KOPT-K1 (cell line): Measurements from ENCODE around the gene MAP7D1.
"Not testable (repeated sequence)": the region's sequence is repeated elsewhere in the genome, so short reads cannot be mapped to it uniquely, and the experiment has no call there.

Experiments used
- H3K27ac ChIP-seq: fragments of 200-600 bp; sonication (generic); 2 replicates; pipeline ENCODE4 v1.5.1; 2016; ENCODE audit warnings: antibody characterized with exemption, mild to moderate bottlenecking, low read depth, low read length; ENCODE audit not compliant: poor library complexity, severe bottlenecking
- H3K36me3 ChIP-seq: fragments of 200-600 bp; sonication (generic); 2 replicates; pipeline ENCODE4 v1.5.1; 2017; ENCODE audit warnings: antibody characterized with exemption, mild to moderate bottlenecking, low read length, moderate library complexity; ENCODE audit not compliant: insufficient read depth
- H3K9me3 ChIP-seq: fragments of 200-600 bp; sonication (generic); 2 replicates; pipeline ENCODE4 v1.5.1; 2017; ENCODE audit warnings: antibody characterized with exemption, low read length, mild to moderate bottlenecking; ENCODE audit not compliant: insufficient read depth, poor library complexity, severe bottlenecking

Gene MAP7D1

DNA sequence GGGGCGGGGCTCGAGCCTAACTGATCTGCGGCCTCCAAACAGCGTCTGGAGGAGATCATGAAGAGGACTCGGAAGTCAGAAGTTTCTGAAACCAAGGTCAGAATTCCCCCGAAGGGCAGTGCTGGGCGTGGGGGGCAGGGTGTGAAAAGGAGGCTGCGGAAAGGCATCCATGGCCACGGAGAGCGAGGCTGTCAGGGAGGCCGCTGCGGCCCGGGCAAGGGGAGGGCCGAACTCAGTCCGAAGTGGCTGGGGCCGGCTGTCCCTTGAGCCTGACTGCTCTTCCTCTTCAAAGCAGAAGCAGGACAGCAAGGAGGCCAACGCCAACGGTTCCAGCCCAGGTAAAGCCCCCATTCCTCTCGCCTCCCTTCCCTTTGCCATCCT, 23.2 kb downstream of the MAP7D1 start:
- peaks cover 83% of the 10 kb centered on the region for H3K36me3 ChIP-seq
- H3K27ac ChIP-seq: no peak overlapping the region
- H3K9me3 ChIP-seq: no peaks in the 10 kb centered on the region

DNA sequence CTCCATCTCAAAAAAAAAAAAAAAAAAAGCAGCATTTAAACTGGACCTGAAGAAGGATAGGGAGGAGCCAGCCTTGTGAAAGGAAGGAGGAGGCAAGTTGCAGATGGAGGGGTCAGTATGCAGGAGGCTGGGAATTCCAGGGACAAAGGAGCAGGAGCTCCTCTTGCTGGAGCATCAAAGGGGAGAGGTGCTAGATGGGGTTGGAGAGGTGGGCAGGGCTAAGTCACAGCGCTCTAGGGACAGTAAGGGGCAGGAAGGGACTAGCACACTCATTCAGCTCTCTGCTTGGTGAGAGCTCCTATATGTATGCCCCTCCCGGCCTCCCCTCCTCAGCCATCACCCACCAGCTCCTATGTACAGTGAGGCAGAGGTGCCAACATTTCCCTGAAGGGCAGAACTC, 26.8 kb downstream of the MAP7D1 start:
- no peak overlapping the region for H3K27ac ChIP-seq
- H3K36me3 ChIP-seq: peaks cover 50% of the 10 kb centered on the region
- H3K9me3 ChIP-seq: no peaks in the 10 kb centered on the region

DNA sequence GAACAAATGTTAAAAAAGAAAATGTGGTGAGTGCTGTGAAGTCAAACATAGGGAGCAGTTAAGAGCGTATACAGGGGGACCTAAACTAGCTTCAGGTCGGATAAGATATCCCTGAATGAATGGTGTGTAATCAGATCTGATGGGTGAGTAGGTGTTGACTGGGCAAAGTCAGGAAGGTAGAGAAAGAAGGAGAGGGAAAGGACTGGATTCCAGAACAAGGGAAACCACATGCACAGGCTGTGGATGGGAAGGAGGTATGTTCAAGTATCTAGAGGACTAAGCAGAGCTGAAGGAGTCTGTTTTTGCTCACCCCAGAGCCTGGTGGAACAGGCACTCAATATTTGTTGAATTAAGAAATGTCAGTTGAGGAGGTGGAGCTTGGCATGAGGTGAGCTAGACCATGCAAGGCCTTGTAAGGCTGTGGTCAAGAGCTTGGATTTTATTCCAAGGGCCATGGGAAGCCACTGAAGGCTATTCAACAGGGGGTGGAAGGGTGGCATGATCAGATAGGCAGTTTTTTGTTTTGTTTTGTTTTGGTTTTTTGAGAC, 27.4 kb downstream of the MAP7D1 start:
- Histone ChIP-seq H3K36me3 (peaks cover 43% of the 10 kb centered on the region), H3K9me3 (no peaks in the 10 kb centered on the region), H3K27ac (no peak overlapping the region)

DNA sequence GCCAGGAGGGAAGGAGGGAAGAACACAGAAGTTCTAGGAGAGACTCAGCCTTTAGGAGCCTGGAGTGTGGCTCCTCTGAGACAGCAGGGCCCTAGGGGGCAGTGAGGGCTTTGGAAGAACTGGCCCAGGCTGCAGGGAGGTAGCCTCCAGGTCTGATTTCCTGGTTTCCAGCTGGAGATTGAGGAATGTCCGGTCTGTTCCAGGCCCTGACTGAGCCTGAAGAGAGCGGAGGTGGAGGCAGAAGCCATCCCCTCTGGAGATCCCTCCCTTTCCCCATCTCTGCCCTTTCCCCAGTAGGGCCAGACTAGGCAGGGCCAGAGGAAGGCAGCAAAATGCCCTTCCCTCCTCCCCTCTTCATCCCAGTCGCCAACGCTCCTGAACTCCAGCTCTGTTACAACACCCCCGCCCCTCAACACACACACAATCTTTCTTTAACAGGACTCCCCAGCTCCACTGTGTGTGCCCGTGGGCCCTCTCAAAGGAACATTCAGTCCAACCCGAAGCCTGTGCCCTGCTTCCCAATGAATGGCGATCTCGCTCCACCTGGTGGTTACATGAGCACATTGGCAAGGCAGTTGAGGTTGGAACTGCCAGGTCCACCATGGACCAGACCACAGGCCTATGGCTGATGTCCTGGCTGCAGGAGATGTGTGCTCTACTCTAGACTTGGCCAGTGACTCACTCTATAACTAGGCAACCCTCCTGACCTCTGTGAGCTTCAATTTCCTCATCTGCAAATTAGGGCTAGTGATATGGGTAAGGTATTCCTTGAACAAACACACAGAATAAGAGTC, 32.0 kb downstream of the MAP7D1 start:
- no peak overlapping the region for H3K27ac ChIP-seq
- peaks cover under 1% of the 10 kb centered on the region; the same call in 1 of the 2 replicates for H3K36me3 ChIP-seq
- H3K9me3 ChIP-seq: no peaks in the 10 kb centered on the region

DNA sequence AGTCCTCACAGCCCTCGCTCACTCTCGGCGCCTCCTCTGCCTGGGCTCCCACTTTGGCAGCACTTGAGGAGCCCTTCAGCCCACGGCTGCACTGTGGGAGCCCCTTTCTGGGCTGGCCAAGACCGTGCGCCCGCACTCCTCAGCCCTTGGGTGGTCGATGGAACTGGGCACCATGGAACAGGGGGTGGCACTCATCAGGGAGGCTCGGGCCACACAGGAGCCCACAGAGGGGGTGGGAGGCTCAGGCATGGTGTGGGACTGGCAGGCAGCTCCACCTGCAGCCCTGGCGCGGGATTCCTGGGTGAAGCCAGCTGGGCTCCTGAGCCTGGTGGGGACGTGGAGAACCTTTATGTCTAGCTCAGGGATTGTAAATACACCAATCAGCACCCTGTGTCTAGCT, 40.8 kb downstream of the MAP7D1 start:
- not testable (repeated sequence) for H3K9me3 ChIP-seq, H3K36me3 ChIP-seq, H3K27ac ChIP-seq

DNA sequence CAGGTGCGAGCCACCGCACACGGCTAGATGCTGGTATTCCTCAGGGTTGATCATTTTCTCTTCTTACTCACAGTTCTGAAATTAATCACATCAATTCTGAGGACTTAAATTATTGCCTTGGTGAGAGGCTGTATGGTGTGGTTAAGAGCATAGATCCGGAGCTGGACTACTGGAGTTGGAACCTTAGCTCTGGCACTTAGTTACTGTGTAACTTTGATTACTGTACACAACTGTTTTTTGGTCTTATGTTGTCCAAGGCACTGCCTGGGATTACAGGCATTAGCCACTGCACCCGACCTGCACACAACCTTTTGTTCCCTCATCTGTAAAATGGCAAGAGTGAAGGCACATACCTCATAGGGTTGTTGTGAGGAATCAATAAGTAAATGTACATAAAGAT, 42.7 kb downstream of the MAP7D1 start:
- no peak overlapping the region for H3K27ac ChIP-seq
- no peaks in the 10 kb centered on the region for H3K9me3 ChIP-seq
- no peaks in the 10 kb centered on the region for H3K36me3 ChIP-seq

DNA sequence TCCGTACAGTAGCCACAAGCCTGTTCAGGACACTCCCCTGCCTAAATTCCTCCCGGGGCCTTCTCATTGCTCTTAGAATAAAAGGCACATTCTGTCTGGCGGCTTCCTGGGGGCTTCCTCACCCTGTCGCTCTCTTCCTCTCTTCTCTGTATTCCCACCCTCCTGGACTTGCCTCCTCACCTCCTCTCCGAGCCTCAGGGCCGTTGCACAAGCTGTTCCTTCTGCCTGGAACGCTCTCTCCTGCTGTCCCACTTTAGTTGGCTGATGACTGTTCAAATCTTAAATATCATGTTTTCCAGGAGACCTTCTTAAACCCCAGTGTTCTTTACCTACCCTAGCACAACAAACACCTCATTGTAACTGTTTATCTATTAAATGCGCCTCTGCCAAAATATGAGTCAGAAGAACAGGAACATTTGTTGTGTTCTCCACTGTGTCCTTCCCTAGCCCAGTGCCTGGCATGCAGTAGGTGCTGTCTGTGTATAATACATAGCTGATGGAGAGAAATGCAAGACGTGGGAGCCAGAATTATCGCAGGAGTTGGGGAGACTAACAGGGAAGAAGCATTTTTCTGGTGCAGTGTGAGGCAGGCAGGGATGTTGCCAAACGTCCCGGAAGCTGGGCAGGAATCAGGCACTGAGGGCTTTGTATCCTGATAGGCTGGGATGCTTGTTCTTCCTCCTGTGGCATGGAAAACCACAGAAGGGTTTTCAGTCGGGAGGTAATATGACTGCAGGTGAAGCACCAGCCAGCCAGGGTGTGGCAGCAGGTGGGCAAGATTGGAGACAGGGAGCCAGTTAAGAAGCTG, 44.2 kb downstream of the MAP7D1 start:
- H3K36me3 ChIP-seq: no peaks in the 10 kb centered on the region
- no peak overlapping the region for H3K27ac ChIP-seq
- no peaks in the 10 kb centered on the region for H3K9me3 ChIP-seq

DNA sequence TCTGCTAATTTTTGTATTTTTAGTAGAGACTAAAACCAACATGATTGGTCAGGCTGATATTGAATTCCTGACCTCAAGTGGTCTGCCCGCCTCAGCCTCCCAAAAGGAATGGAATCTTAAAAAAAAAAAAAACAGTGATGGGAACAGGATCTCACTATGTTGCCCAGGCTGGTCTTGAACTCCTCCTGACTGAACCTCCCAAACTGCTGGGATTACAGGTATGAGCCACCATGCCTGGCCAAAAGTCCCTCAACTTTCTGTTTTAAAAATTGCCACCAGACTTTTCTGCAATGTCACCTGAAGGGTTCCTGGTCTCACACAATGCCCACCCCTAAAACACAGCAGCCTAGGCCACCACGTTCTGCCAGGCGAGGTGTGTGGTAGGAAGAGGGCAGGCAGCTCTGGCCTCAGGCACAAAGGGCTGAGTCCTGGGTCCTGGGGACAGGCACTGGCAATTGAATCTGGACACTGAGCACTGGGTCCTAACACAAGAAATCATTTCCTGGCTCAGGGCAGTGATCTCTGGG, 47.1 kb downstream of the MAP7D1 start:
- H3K36me3 ChIP-seq: no peaks in the 10 kb centered on the region
- no peak overlapping the region for H3K27ac ChIP-seq
- H3K9me3 ChIP-seq: no peaks in the 10 kb centered on the region

DNA sequence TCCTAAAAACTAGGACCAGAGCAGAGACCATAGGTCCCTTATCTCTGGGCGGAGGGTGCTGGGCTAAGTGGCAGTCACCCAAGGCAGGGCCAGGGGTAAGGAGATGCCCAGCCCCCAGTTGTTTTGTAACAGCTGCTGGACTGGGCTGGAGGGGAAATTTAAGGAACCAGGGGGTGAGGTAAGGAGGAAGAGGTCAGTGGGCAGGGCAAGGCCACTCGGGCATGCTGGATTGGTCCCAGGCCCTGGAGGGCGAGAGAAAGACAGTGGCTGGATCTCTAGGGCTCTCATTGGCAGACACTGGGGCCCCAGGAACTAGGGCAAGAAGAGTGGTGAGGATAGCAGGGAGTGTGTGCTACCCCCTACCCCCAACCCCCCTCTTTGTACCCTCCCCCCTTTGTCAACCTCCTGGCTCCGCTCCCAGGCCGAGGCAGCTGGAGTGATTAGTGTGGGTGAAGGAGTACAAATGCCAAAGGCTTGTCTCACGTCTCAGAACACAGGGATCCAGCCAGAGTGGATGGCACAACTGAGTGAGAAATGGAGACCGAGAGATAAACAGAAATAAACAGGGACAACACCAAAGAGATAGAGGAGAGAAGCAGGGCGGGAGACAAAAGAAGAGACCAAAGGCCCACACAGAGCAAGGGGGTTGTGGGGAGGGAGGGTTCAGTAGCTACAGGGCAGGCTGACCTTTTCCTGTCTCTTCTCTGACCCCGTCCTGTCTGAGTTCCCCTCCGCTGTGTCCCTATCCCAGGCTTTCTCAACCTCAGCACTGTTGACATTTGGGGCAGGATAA, 47.8 kb downstream of the MAP7D1 start:
- H3K36me3 ChIP-seq: no peaks in the 10 kb centered on the region
- no peaks in the 10 kb centered on the region for H3K9me3 ChIP-seq
- H3K27ac ChIP-seq: no peak overlapping the region

DNA sequence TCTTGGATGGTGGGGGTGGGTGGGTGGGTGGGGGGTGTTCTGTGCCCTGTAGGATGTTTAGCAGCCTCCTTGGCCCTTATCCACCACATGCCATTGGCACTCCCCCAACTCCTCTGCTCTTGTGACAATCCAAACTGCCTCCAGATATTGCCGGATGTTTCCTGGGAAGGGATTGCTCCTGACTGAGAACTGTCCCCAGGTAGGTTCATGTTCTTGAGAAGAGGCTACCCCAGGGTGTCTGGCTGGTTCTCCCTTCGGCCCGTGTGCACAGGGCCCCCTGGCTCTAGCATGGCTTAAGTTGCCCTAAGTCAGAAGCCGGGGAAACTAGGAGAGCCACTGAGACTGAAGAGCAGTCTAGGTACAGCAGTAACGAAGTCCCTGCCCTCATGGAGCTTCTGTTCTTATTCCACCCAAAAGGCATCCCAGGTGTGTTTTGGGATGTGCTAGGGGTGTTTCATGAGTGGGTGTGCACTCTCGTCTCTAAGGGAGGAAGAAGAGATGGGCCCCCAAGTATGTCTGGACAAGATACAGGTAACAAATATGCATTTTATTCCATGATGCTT, 48.5 kb downstream of the MAP7D1 start:
- no peaks in the 10 kb centered on the region for H3K36me3 ChIP-seq
- no peaks in the 10 kb centered on the region for H3K9me3 ChIP-seq
- no peak overlapping the region for H3K27ac ChIP-seq

DNA sequence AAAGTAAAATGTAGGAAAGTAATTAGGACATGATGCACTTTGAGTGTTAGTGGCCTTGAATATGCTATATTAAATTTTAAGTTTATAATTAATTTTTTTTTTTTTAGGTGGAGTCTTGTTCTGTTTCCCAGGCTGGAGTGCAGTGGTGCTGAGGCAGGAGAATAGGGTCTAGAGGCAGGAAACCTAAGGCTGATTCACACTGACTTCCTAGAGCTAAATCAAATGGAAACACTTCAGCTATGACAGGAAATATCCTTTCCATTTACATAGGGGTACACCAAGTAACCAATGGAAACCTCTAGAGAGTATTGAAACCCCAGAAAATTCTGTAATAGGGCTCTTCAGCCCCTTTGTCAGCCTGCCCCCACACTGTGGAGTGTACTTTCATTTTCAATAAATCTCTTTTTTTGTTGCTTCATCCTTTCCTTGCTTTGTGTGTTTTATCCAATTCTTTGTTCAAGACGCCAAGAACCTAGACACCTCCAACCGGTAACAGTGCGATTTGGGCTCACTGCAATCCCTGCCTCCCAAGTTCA, 50.4 kb downstream of the MAP7D1 start:
- Histone ChIP-seq H3K27ac (no peak overlapping the region), H3K36me3 (no peaks in the 10 kb centered on the region), H3K9me3 (no peaks in the 10 kb centered on the region)

DNA sequence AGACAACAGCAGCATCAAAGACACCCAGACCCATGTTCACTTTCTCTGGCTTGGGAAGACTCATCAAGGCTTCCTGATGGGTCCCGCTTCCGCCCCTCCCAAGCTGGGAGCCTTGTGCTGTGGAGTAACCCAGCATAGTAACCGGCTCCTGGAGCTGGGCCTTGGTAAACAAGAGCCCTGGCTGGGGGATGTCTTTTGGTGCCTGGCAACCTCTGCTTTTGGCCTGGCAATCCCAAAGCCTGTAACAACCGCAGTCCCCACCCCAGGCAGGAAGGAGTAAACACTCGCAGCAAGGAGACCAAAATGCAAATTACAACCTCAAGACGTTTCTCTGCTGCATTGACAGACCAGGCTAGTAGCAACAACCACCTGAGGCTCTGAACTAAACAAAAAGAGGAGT, 51.4 kb downstream of the MAP7D1 start:
- Histone ChIP-seq H3K9me3 (no peaks in the 10 kb centered on the region), H3K36me3 (no peaks in the 10 kb centered on the region), H3K27ac (peak overlapping the region; percentile 12)

DNA sequence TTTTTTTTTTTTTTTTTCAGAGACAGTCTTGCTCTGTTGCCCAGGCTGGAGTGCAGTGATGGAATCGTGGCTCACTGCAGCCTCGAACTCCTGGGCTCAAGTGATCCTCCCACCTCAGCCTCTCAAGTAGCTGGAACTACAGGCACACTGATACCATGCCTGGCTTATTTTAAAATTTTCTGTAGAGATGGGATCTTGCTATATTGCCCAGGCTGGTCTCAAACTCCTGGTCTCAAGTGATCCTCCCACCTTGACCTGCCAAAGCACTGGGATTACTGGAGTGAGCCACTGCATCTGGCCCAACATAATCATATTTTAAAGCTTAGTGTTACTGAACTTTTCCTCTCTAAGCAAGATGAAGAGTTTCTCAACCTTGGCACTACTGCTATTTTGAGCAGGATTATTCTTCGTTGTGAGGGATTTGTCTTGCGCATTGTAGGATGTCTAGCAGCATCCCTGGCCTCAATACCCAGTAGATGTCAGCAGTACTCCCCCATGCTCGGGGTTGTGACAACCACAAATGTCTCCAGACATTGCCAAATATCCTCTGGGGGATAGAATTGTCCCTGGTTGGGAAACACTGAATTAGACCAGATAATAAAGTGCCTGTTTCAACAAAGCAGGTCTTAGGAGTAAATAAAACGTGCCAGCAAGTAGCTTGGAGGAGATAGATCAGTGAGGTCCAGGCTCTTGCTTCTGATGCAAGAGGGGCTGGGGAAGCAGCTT, 53.2 kb downstream of the MAP7D1 start:
- H3K27ac ChIP-seq: no peak overlapping the region
- no peaks in the 10 kb centered on the region for H3K9me3 ChIP-seq
- H3K36me3 ChIP-seq: no peaks in the 10 kb centered on the region

DNA sequence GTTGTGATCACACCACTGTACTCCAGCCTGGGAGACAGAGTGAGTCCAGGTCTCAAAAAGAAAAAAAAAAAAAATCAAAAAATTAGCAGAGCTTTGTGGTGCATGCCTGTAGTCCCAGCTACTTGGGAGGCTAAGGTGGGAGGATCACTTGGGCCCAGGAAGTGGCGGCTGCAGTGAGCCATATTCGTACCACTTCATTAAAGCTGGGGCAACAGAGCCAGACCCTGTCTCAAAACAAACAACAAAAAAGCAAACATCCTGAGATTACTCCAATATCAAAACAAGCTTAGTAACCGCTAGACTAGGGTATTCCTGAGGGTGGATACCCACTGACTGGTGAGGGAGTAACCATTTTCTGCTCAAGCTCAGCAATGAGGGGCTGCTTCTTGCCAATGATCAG, 55.3 kb downstream of the MAP7D1 start:
- H3K27ac ChIP-seq: no peak overlapping the region
- H3K36me3 ChIP-seq: no peaks in the 10 kb centered on the region
- H3K9me3 ChIP-seq: no peaks in the 10 kb centered on the region
